ENCODE measurements around the gene APOL1.
"Not testable (repeated sequence)": the region's sequence is repeated elsewhere in the genome, so short reads cannot be mapped to it uniquely, and the experiment has no call there.

APOL1 gene

DNA sequence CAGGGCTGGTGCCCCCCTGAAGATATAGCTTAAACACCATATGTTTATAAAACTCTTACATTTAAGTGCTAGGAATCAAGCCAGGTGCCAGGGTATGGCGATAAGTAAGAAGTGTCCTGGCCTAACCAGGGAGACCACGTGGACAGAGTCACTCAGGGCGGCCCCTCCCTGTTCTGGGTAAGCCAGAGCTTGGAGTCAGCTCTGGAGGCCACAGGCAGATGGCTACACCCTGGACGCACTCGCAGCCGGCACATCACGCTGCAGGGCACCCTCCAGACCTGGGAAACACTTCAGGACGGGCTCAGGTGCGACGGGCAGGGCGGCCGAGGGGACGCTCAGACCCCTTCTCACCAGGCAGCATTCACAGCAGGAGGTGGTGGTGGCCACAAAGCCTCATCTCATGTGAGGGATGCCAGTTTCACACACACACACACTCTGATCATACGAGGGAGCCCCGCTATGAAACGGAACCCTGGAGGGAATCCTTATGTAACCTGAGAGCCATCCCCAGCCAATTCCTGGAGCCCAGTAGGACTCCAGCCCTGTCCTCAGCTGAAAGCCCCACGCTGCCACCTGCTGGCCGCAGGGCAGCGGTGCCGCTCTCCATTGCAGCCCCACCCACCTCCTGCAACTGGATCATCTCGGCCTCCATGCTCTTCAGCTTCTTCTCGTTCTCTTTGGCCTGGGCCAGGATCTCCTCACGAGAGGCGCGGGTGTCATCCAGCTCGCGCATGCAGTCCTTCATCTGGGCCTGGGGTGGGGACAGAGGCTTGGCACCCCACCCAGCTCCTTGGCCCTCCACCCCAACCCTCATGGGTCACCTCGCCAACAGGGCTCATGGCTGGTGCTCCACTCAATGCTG, 33.4 kb downstream of the APOL1 start:
- Histone ChIP-seq H3K4me1 (ENCODE audit: control insufficient read depth, insufficient read depth, low read length, poor library complexity, severe bottlenecking) (no peaks in the 10 kb centered on the region), H3K4me3 (ENCODE audit: extremely low read depth, insufficient read depth, low read length, poor library complexity, severe bottlenecking) (no peak overlapping the region), H3K27ac (ENCODE audit: low read depth, low read length, severe bottlenecking) (peak overlapping the region; percentile 53), H3K36me3 (ENCODE audit: control insufficient read depth, insufficient read depth, low read length) (peaks cover 84% of the 10 kb centered on the region), H3K9me3 (ENCODE audit: control insufficient read depth, low read length) (no peaks in the 10 kb centered on the region)
- 73 to 78% methylated on average over 23 to 27 of the region's 28 CpGs for WGBS, 2 experiments (ENCODE audit: insufficient coverage in 2 of 2)

DNA sequence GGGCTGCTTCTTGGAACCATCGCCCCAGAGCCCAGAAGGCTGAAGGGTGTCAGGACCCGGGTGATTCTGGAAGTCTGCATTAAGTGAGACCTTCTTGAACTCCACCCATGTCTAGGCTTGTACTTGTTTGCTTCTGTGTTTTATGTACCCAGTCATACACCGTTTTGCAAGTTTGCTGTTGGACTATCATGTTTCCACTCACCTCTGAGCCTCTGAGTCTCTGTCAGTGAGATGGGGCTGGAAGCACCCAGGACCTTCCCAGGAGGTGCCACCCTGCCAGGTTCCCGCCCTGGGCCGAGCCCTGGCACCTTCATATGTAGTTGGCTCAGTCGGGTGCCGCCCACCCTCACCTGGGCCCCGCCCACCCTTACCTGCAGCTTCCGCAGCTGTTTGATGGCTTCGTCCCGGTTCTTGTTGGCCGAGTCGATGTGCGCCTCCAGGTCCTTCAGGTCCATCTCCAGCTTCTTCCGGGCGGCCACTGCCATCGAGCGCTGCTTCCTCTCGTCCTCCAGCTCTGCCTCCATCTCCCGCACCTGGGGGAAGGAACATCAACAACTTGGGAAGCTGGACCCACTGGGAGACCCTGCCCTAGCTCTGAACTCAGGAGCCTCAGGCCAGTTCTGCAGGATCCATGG, 35.1 kb downstream of the APOL1 start:
- WGBS, 2 experiments (ENCODE audit: insufficient coverage in 2 of 2), result 97 to 98% methylated on average over 14 to 18 of the region's 20 CpGs
- peaks cover 82% of the 10 kb centered on the region for H3K36me3 ChIP-seq (ENCODE audit: control insufficient read depth, insufficient read depth, low read length)

DNA sequence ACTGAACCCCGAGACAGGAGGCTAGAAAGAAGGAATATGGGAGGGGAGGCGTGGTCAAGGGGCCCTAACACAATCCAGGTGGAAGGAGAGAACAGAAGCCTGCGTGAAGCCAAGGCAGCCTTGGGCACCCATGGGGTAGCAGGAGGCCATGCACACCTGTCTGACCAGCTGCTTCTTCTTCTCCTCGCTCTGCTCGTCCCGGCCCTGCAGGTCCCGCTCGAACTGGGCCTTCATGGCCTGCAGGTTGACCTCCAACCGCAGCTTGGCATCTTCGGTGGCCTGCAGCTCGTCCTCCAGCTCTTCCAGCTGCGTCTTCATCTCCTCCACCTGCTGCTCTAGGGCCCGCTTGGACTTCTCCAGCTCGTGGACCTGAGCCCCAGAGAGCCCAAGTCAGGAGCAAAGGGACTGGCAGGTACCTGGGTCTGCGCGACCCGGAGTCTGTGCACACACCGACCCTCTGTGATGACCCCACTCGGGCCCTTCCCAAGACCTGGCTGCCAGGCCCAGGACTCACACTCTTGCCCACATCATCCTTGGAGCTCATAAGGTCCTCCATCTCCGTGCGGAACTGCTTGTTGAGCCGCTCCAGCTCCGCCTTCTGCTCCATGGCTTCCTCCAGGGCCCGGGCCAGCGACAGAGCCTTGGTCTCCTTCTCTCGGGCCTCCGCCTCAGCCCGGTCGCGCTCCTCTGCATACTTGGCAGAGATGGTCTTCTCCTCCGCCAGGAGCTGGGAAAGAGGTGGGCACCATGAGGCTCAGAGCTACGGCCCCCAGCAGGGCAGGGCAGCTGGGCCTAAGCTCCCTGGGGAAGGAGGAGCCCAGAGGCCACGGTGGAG, 35.9 kb downstream of the APOL1 start:
- no peaks in the 10 kb centered on the region for H3K9me3 ChIP-seq (ENCODE audit: control insufficient read depth, low read length)
- WGBS, 2 experiments (ENCODE audit: insufficient coverage in 2 of 2), result 96 to 97% methylated on average over 25 to 33 of the region's 33 CpGs
- no peak overlapping the region for H3K27ac ChIP-seq (ENCODE audit: low read depth, low read length, severe bottlenecking)
- no peaks in the 10 kb centered on the region for H3K4me1 ChIP-seq (ENCODE audit: control insufficient read depth, insufficient read depth, low read length, poor library complexity, severe bottlenecking)
- H3K36me3 ChIP-seq (ENCODE audit: control insufficient read depth, insufficient read depth, low read length), result peaks cover 82% of the 10 kb centered on the region
- no peak overlapping the region for H3K4me3 ChIP-seq (ENCODE audit: extremely low read depth, insufficient read depth, low read length, poor library complexity, severe bottlenecking)

More for the DNA sequence above, 35.1 kb downstream of the APOL1 start:
- Histone ChIP-seq H3K9me3 (ENCODE audit: control insufficient read depth, low read length) (no peaks in the 10 kb centered on the region), H3K4me1 (ENCODE audit: control insufficient read depth, insufficient read depth, low read length, poor library complexity, severe bottlenecking) (no peaks in the 10 kb centered on the region), H3K27ac (ENCODE audit: low read depth, low read length, severe bottlenecking) (no peak overlapping the region), H3K4me3 (ENCODE audit: extremely low read depth, insufficient read depth, low read length, poor library complexity, severe bottlenecking) (no peak overlapping the region)

DNA sequence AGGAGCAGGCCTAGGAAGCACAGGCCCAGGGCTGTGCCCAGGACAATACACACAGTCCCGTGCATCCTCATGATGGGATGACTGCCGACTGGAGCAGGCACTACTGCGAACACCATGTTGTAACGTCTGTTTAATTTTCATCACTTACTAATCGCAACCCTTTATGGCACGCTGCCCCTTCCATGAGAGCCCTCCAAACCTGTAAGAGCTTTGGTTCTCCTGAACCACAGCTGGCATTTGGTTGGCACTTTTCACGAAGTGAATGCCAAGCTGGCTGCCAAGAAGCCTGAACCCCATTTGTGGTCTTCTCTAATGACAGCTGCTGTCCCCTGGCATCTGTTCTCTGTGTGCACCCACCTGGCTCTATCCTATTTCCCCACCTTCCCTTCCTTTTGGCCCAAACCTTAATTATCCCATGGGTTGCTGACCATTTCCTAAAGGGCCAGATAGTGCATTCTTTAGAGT, 36.5 kb downstream of the APOL1 start:
- peaks cover 82% of the 10 kb centered on the region for H3K36me3 ChIP-seq (ENCODE audit: control insufficient read depth, insufficient read depth, low read length)
- H3K9me3 ChIP-seq (ENCODE audit: control insufficient read depth, low read length), result no peaks in the 10 kb centered on the region
- H3K4me3 ChIP-seq (ENCODE audit: extremely low read depth, insufficient read depth, low read length, poor library complexity, severe bottlenecking), result no peak overlapping the region
- no peak overlapping the region for H3K27ac ChIP-seq (ENCODE audit: low read depth, low read length, severe bottlenecking)
- H3K4me1 ChIP-seq (ENCODE audit: control insufficient read depth, insufficient read depth, low read length, poor library complexity, severe bottlenecking), result no peaks in the 10 kb centered on the region
- WGBS, 2 experiments (ENCODE audit: insufficient coverage in 2 of 2), result 97 to 98% methylated on average over 7 of the region's 7 CpGs

DNA sequence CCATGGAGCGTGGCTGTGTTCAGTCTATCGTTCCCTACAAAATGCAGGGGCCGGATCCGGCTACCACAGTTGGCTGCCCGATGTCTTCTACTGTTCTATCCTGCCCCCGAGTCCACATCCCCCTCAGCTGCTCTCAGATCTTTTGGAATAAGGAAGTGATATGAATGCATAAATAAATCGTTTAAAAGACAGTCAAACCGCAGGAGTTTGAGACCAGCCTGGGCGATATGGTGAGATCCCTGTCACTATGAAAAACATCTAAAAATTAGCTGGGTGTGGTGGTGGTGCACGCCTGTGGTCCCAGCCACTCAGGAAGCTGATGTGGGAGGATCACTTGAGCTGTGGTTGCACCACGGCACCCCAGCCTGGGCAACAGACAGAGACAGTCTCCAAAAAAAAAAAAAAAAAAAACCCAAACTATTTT, 37.0 kb downstream of the APOL1 start:
- not testable (repeated sequence) for H3K4me3 ChIP-seq (ENCODE audit: extremely low read depth, insufficient read depth, low read length, poor library complexity, severe bottlenecking); H3K4me1 ChIP-seq (ENCODE audit: control insufficient read depth, insufficient read depth, low read length, poor library complexity, severe bottlenecking); H3K9me3 ChIP-seq (ENCODE audit: control insufficient read depth, low read length); H3K27ac ChIP-seq (ENCODE audit: low read depth, low read length, severe bottlenecking)
- WGBS, 2 experiments (ENCODE audit: insufficient coverage in 2 of 2), result 100% methylated on average over 7 of the region's 11 CpGs; no CpG with 5 or more reads in 1 of the 2 experiments
- peaks cover 82% of the 10 kb centered on the region for H3K36me3 ChIP-seq (ENCODE audit: control insufficient read depth, insufficient read depth, low read length)

DNA sequence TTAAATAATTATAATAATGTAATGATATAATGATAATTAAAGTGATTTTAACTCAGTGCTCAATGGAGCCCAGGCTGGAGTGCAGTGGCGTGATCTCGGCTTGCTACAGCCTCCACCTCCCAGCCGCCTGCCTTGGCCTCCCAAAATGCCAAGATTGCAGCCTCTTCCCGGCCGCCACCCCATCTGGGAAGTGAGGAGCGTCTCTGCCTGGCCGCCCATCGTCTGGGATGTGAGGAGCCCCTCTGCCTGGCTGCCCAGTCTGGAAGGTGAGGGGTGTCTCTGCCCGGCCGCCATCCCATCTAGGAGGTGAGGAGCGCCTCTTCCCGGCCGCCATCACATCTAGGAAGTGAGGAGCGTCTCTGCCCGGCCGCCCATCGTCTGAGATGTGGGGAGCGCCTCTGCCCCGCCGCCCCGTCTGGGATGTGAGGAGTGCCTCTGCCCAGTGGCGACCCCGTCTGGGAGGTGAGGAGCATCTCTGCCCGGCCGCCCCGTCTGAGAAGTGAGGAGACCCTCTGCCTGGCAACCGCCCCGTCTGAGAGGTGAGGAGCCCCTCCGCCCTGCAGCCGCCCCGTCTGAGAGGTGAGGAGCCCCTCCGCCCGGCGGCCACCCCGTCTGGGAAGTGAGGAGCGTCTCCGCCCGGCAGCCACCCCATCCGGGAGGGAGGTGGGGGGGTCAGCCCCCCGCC, 37.6 kb downstream of the APOL1 start:
- WGBS, 2 experiments (ENCODE audit: insufficient coverage in 2 of 2), result 100% methylated on average over 2 of the region's 40 CpGs; no CpG with 5 or more reads in 1 of the 2 experiments
- H3K27ac ChIP-seq (ENCODE audit: low read depth, low read length, severe bottlenecking); H3K4me3 ChIP-seq (ENCODE audit: extremely low read depth, insufficient read depth, low read length, poor library complexity, severe bottlenecking); H3K9me3 ChIP-seq (ENCODE audit: control insufficient read depth, low read length); H3K4me1 ChIP-seq (ENCODE audit: control insufficient read depth, insufficient read depth, low read length, poor library complexity, severe bottlenecking): not testable (repeated sequence)
- H3K36me3 ChIP-seq (ENCODE audit: control insufficient read depth, insufficient read depth, low read length), result peaks cover 82% of the 10 kb centered on the region

DNA sequence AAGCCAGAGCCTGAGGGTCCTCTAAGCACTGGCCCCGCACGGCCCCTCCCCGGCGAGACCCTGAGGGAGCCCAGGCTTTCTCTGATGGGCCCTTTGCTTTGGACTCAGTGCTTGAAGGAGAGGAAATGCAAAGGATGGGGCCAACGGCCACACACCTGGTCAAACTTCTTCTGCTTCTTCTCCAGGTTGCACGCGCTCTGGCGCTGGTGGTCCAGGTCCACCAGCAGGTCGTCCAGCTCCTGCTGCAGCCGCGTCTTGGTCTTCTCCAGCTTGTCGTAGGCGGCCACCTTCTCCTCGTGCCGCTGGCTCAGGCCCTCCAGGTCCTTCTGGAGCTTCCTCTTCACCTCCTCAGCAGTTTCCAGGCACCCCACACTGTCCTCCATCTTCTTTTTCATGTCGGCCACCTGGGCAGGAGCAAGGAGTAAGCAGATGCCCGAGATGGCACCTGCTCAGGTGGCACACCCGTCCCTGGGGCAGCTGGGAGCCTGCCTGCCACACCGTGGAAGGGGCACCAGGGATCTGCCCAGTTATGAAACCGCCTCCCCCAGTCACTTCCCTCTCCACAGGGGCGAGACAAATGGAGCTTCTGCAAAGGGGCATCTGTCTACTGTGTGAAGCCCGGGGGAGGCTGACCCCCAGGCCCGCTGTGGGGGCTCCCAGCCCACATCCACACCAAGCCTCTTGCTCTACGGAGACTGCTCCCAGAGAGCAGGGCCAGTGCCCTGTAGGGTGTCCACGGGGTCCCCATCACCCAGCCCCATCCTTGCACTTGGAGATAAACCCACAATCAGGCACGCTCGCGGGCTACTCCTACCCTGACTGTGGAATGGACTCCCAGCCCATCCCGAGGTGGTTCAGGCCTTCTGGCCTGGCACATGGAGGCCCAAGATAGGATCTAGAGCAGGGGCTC, 39.2 kb downstream of the APOL1 start:
- peaks cover 84% of the 10 kb centered on the region for H3K36me3 ChIP-seq (ENCODE audit: control insufficient read depth, insufficient read depth, low read length)
- H3K9me3 ChIP-seq (ENCODE audit: control insufficient read depth, low read length), result no peaks in the 10 kb centered on the region
- no peak overlapping the region for H3K27ac ChIP-seq (ENCODE audit: low read depth, low read length, severe bottlenecking)
- H3K4me3 ChIP-seq (ENCODE audit: extremely low read depth, insufficient read depth, low read length, poor library complexity, severe bottlenecking), result no peak overlapping the region
- H3K4me1 ChIP-seq (ENCODE audit: control insufficient read depth, insufficient read depth, low read length, poor library complexity, severe bottlenecking), result no peaks in the 10 kb centered on the region
- 96 to 97% methylated on average over 25 of the region's 29 CpGs for WGBS, 2 experiments (ENCODE audit: insufficient coverage in 2 of 2)

DNA sequence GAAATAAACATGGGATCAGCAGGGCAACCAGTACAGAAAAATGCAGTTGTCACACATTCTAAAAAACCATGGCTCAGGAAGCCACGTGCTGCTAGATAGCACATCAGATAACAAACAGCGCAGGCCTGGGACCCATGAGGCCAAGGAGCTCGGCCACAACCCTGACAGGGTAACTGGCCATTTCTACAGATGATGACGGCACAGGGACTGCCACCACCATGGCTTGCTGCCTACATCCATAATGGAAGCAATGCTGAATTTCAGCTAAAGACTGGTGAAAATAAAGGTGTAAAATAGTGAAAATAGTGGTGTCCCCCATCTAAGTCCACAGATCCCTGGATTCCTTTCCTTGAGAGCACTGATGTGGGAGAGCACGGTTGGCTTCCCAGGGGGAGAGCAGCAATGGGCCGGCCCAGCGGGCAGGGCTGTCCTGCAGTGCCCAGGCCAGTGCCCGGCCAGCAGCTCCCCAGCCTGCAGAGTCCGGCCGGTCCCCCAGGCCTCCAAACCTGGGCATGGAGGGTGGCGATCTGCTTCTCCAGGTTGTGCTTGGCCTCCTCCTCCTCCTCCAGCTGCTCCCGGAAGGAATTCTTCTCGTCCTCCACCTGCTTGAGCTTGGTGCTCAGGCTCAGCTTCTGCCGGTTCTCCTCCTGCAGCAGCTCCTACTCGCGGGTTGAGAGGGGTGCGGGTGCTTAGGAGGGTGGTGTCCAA, 40.0 kb downstream of the APOL1 start:
- H3K9me3 ChIP-seq (ENCODE audit: control insufficient read depth, low read length), result no peaks in the 10 kb centered on the region
- H3K4me1 ChIP-seq (ENCODE audit: control insufficient read depth, insufficient read depth, low read length, poor library complexity, severe bottlenecking), result no peaks in the 10 kb centered on the region
- WGBS, 2 experiments (ENCODE audit: insufficient coverage in 2 of 2), result 94 to 96% methylated on average over 6 to 13 of the region's 17 CpGs
- H3K36me3 ChIP-seq (ENCODE audit: control insufficient read depth, insufficient read depth, low read length), result peaks cover 85% of the 10 kb centered on the region
- H3K27ac ChIP-seq (ENCODE audit: low read depth, low read length, severe bottlenecking), result no peak overlapping the region
- H3K4me3 ChIP-seq (ENCODE audit: extremely low read depth, insufficient read depth, low read length, poor library complexity, severe bottlenecking), result no peak overlapping the region

DNA sequence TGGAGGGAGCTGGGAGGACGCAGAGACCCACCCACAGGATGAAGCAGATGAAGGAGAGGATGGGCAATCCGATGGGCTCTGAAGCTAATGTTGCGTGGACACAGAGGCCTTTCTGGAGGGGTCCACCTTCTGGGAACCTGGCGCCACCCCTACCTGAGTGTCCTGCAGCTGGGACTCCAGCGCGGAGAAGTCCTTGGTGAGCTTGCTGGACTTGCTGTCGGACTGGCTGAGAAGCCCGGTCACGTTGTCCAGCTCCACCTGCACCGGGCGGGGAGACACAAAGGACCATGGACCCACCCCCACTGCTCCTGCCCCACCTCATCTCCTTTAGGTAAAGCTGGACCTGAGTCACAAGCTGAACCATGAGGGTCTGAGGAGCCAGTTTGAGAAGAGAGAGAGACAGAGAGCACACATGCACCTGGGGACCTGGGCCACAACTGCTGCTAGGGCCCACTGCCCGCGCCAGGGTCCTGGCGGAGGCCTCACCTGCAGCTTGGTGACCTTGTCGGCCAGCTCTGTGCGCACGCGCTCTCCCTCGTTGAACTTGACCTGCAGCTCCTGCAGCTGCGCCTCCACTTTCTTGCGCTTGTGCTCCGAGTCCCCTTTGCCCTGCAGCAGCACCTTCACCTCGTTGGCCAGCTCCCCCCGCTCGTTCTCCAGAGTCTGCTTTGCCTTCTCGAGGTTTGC, 40.8 kb downstream of the APOL1 start:
- H3K4me3 ChIP-seq (ENCODE audit: extremely low read depth, insufficient read depth, low read length, poor library complexity, severe bottlenecking), result no peak overlapping the region
- H3K4me1 ChIP-seq (ENCODE audit: control insufficient read depth, insufficient read depth, low read length, poor library complexity, severe bottlenecking), result no peaks in the 10 kb centered on the region
- peaks cover 85% of the 10 kb centered on the region for H3K36me3 ChIP-seq (ENCODE audit: control insufficient read depth, insufficient read depth, low read length)
- 95% methylated on average over 22 of the region's 26 CpGs for WGBS, 2 experiments (ENCODE audit: insufficient coverage in 2 of 2)
- H3K9me3 ChIP-seq (ENCODE audit: control insufficient read depth, low read length), result no peaks in the 10 kb centered on the region
- H3K27ac ChIP-seq (ENCODE audit: low read depth, low read length, severe bottlenecking), result no peak overlapping the region

Data from mesodermal cell (in vitro differentiated cells).